Activated CD4-positive, CD25-positive, alpha-beta regulatory T cell treated with anti-CD3 and anti-CD28 coated beads, Interleukin-2, amount 50 U/mL, for 24 hours (primary cell): ENCODE results near the gene LENG1.

Experiments
- ATAC-seq, 2 donors: fragments of 150-1000 bp; cut with Tn5 transposase; one replicate each; pipeline ENCODE4 v1.10.0; 2021; ENCODE audit warnings: mild to moderate bottlenecking in 1 of 2, moderate library complexity in 1 of 2

Gene LENG1

GRCh38 chr19:54106716-54107115 lies 52.8 kb downstream of the LENG1 start:
- no peak for ATAC-seq

DNA sequence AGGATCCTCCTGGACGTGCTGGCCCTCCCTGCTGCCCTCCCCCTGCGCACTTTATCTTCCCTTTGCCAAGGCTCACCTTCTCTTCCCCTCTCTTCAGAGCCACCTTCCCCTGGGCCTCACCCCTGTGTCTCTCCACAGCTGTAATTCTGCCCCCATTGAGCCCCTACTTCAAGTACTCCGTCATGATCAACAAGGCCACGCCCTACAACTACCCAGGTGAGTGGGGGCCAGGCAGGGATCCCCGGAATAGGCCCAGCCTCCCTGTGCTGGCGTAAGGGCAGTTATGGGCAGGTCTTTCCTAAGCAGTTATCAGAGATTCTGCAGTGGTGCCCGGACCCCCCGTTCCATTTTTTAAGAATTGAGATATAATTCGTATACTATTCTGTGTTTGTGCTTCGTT lies 53.7 kb downstream of the LENG1 start:
- ATAC-seq = no peak
